K562 treated with DMSO at 1 percent for 24 hours (cell line): ENCODE measurements around the gene AGTPBP1. TPM values are rescaled to one million over a fixed set of nuclear protein-coding genes. Genes with fewer than 3 reads are reported as not detected.

Source experiments
- total RNA-seq: library from RNA; unstranded; fragments of 300-600 nt; gene quantifications from 2 replicates; pipeline ENCODE4 v1.2.3, GENCODE V29; 2022; ENCODE audit warnings: low read depth; ENCODE audit not compliant: insufficient read depth

The AGTPBP1 gene
- total RNA-seq, result 3.1 and 4.5 TPM in 2 replicates

GRCh38 chr9:85741875-85742596, at the start of gene AGTPBP1:
AGTPBP1 (minus strand) TSS chr9:85741954; CDS start chr9:85712533, 29,421 bp downstream.

Other genes starting within 250 kb of the AGTPBP1 start
- gene NAA35, start 199.2 kb upstream of the AGTPBP1 start, total RNA-seq, result 12.4 and 15.0 TPM in 2 replicates